Body of pancreas (tissue), 4 donors: ENCODE data around the gene ATRIP. TPM values are rescaled to one million over a fixed set of nuclear protein-coding genes. Genes with fewer than 3 reads are reported as not detected.
"Not testable (repeated sequence)": the region's sequence is repeated elsewhere in the genome, so short reads cannot be mapped to it uniquely, and the experiment has no call there.

Source experiments
- ATAC-seq: fragments of 150-250 bp; one replicate; pipeline ENCODE4 v1.9.1; 2016
- DNase-seq, 4 donors: peaks; one replicate each; pipeline ENCODE4 v3.0.0-alpha.2; 2019
- H3K27ac ChIP-seq, 4 donors: fragments of 200-600 bp; sonication (generic); 1 replicate in 3 of 4; 2 replicates in 1 of 4; pipeline versions ENCODE4 v1.5.1 to v1.6.1; 2016 to 2019; ENCODE audit warnings: mild to moderate bottlenecking in 1 of 4, mixed read lengths in 1 of 4, moderate library complexity in 1 of 4
- H3K27me3 ChIP-seq, 2 donors: fragments of 200-600 bp; sonication (generic); one replicate each; pipeline ENCODE4 v1.6.0; 2016; ENCODE audit warnings: mild to moderate bottlenecking in 1 of 2
- H3K36me3 ChIP-seq, 2 donors: fragments of 200-600 bp; sonication (generic); replicated peaks in 1 of 2; 2 replicates each; pipeline ENCODE4 v1.5.1; 2016; ENCODE audit warnings: low read depth in 2 of 2; ENCODE audit not compliant: insufficient read depth in 1 of 2
- H3K4me1 ChIP-seq: fragments of 200-600 bp; sonication (generic); one replicate; pipeline ENCODE4 v1.6.0; 2016
- H3K4me3 ChIP-seq, 2 donors: fragments of 200-600 bp; sonication (generic); 1 replicate in 1 of 2; 2 replicates in 1 of 2; pipeline ENCODE4 v1.5.1; 2016 to 2019
- H3K9me3 ChIP-seq, 3 donors: fragments of 200-600 bp; sonication (generic); 1 replicate in 2 of 3; 2 replicates in 1 of 3; pipeline ENCODE4 v1.5.1; 2016
- CTCF ChIP-seq, 7 experiments: fragments of 450-650 bp in 4 of 7; fragments of 200-600 bp in 3 of 7; sonication (generic) in 3 of 7; IDR thresholded peaks; one replicate each; pipeline ENCODE4 v1.5.1; 2016 to 2019; ENCODE audit warnings: antibody characterized with exemption in 7 of 7
- POLR2A ChIP-seq, 3 donors: fragments of 450-650 bp; IDR thresholded peaks; one replicate each; pipeline ENCODE4 v1.6.1; 2016; ENCODE audit warnings: antibody characterized with exemption in 3 of 3, mild to moderate bottlenecking in 2 of 3
- WGBS, 2 donors: methylation state at CpG; one replicate each; pipeline ENCODE4 v1.1.5; 2017; 5-methylcytosine and 5-hydroxymethylcytosine counted together
- intact Hi-C: fragments of 100-400 bp; cut with DNase I; formaldehyde crosslinking; loops from one replicate; pipeline ENCODE4 v1.15.1; 2023
- total RNA-seq, 2 donors: library from RNA; depleted of rRNA; stranded (reverse); fragments of >200 nt; gene quantifications; one replicate each; pipeline ENCODE4 v1.1.0, GENCODE V29; 2016

ATRIP gene
- total RNA-seq, 2 donors from 2014 or later = 2.6 to 4.3 TPM

- H3K36me3 ChIP-seq = peaks cover 0 to 2% of the 10 kb centered on the region in 2 donors
- no peak for ATAC-seq
- peak overlapping the region; percentile 93 to 98 (median 96) for H3K27ac ChIP-seq
- no peaks in the 10 kb centered on the region for H3K27me3 ChIP-seq
- intact Hi-C loops = no loop called here
- peaks cover 45% of the 10 kb centered on the region for H3K4me1 ChIP-seq
- no peak for DNase-seq
- no peak for TF ChIP-seq POLR2A (IDR thresholded peaks at IDR 0.05)
- TF ChIP-seq CTCF (IDR thresholded peaks at IDR 0.05) = no peak
- H3K9me3 ChIP-seq = no peaks in the 10 kb centered on the region
- H3K4me3 ChIP-seq = no peak overlapping the region
- WGBS, 2 donors = 59 to 64% methylated on average over 5 of the region's 5 CpGs
These were observed 27.0 kb downstream of the ATRIP start for GRCh38 chr3:48473617-48473952.

- ATAC-seq, H3K36me3 ChIP-seq, H3K9me3 ChIP-seq, H3K4me3 ChIP-seq, DNase-seq, intact Hi-C loops, H3K27me3 ChIP-seq: not testable (repeated sequence)
- Histone ChIP-seq H3K27ac (peak overlapping the region in 2 of 4 donors; percentile 93 to 98), H3K4me1 (peaks cover 40% of the 10 kb centered on the region)
- WGBS, 2 donors = 93 to 99% methylated on average over 4 of the region's 4 CpGs
These were observed 27.5 kb downstream of the ATRIP start for GRCh38 chr3:48474031-48474430.

GRCh38 chr3:48474619-48475018 lies 28.1 kb downstream of the ATRIP start:
- Histone ChIP-seq H3K4me1 (peaks cover 34% of the 10 kb centered on the region), H3K27me3 (no peaks in the 10 kb centered on the region), H3K4me3 (no peak overlapping the region), H3K27ac (no peak overlapping the region), H3K9me3 (no peaks in the 10 kb centered on the region), H3K36me3 (no peaks in the 10 kb centered on the region)
- ATAC-seq (no peak), DNase-seq (no peak)
- WGBS, 2 donors = 81 to 83% methylated on average over 4 of the region's 4 CpGs
- intact Hi-C loops = no loop called here
- TF ChIP-seq CTCF (IDR thresholded peaks at IDR 0.05) = no peak
- no peak for TF ChIP-seq POLR2A (IDR thresholded peaks at IDR 0.05)

GRCh38 chr3:48475188-48475587 lies 28.7 kb downstream of the ATRIP start:
- no peak overlapping the region for H3K27ac ChIP-seq
- no peaks in the 10 kb centered on the region for H3K36me3 ChIP-seq
- no peak overlapping the region for H3K4me3 ChIP-seq
- WGBS, 2 donors = 81 to 93% methylated on average over 8 to 11 of the region's 11 CpGs
- H3K4me1 ChIP-seq = peaks cover 29% of the 10 kb centered on the region
- intact Hi-C loops = no loop called here
- no peaks in the 10 kb centered on the region for H3K9me3 ChIP-seq
- TF ChIP-seq POLR2A (IDR thresholded peaks at IDR 0.05) (no peak), CTCF (IDR thresholded peaks at IDR 0.05) (no peak)
- ATAC-seq = no peak
- no peaks in the 10 kb centered on the region for H3K27me3 ChIP-seq
- DNase-seq = no peak

- ATAC-seq (no peak), DNase-seq (no peak)
- peaks cover 17% of the 10 kb centered on the region for H3K4me1 ChIP-seq
- no peaks in the 10 kb centered on the region for H3K36me3 ChIP-seq
- H3K9me3 ChIP-seq = no peaks in the 10 kb centered on the region
- no peak overlapping the region for H3K4me3 ChIP-seq
- 76 to 80% methylated on average over 8 to 9 of the region's 9 CpGs for whole genome bisulfite sequencing, 2 donors
- TF ChIP-seq POLR2A (IDR thresholded peaks at IDR 0.05) = no peak
- TF ChIP-seq CTCF (IDR thresholded peaks at IDR 0.05) = no peak
- no peaks in the 10 kb centered on the region for H3K27me3 ChIP-seq
- intact Hi-C loops = no loop called here
- no peak overlapping the region for H3K27ac ChIP-seq
These were observed 30.0 kb downstream of the ATRIP start for GRCh38 chr3:48476426-48477053.
